Chondrocyte (in vitro differentiated cells): ENCODE data around the gene MYH14. TPM values are rescaled to one million over a fixed set of nuclear protein-coding genes. Genes with fewer than 3 reads are reported as not detected.

ENCODE experiments used
- DNase-seq: peaks from one replicate; pipeline ENCODE4 v3.0.0; 2021; ENCODE audit warnings: mixed read lengths, low spot score
- H3K27ac Mint-ChIP-seq: one replicate; pipeline ENCODE4 v1.8.0; 2021; ENCODE audit warnings: mild to moderate bottlenecking, moderate library complexity, mixed read lengths; ENCODE audit not compliant: unreplicated experiment
- H3K27me3 Mint-ChIP-seq: 2 replicates; pipeline ENCODE4 v1.8.0; 2021; ENCODE audit warnings: low read depth, mixed read lengths
- H3K36me3 Mint-ChIP-seq: 2 replicates; pipeline ENCODE4 v1.8.0; 2021; ENCODE audit warnings: low read depth, mixed read lengths
- H3K4me1 Mint-ChIP-seq: 2 replicates; pipeline ENCODE4 v1.8.0; 2021; ENCODE audit warnings: low read depth, mild to moderate bottlenecking, mixed read lengths
- H3K4me3 Mint-ChIP-seq: one replicate; pipeline ENCODE4 v1.8.0; 2021; ENCODE audit warnings: mild to moderate bottlenecking, moderate library complexity, mixed read lengths; ENCODE audit not compliant: unreplicated experiment
- H3K9me3 Mint-ChIP-seq: 2 replicates; pipeline ENCODE4 v1.8.0; 2021; ENCODE audit warnings: low read depth, mixed read lengths
- CTCF ChIP-seq: fragments of 200-600 bp; sonication (generic); IDR thresholded peaks from 2 replicates; pipeline ENCODE4 v1.5.0; 2021; ENCODE audit warnings: antibody characterized with exemption, mild to moderate bottlenecking, moderate library complexity
- total RNA-seq: library from RNA; stranded (reverse); gene quantifications from 3 replicates; pipeline ENCODE4 v1.2.1, GENCODE V29; 2021

MYH14 gene
- total RNA-seq, 1 donor from 2014 or later: 10.2 TPM

DNA sequence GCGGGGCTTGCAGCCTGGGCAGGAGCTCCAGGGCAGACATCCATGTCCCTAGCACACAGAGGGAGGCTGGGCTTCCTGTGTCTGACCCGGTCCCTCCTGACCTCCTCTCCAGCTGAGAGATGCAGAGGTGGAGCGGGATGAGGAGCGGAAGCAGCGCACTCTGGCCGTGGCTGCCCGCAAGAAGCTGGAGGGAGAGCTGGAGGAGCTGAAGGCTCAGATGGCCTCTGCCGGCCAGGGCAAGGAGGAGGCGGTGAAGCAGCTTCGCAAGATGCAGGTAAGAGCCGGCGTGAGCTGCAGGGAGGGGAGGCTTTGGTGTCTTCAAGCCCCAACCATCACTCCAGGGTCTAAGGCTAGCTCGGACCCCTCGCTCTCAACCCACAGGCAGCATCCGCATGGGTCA is 87.4 kb downstream of the MYH14 start:
- no peaks in the 10 kb centered on the region for H3K27me3 Mint-ChIP-seq
- H3K27ac Mint-ChIP-seq: no peak overlapping the region
- peaks cover 17% of the 10 kb centered on the region for H3K9me3 Mint-ChIP-seq
- no peak for TF ChIP-seq CTCF
- H3K4me1 Mint-ChIP-seq: no peaks in the 10 kb centered on the region
- peaks cover 19% of the 10 kb centered on the region for H3K36me3 Mint-ChIP-seq
- no peak for DNase-seq
- no peak overlapping the region for H3K4me3 Mint-ChIP-seq

DNA sequence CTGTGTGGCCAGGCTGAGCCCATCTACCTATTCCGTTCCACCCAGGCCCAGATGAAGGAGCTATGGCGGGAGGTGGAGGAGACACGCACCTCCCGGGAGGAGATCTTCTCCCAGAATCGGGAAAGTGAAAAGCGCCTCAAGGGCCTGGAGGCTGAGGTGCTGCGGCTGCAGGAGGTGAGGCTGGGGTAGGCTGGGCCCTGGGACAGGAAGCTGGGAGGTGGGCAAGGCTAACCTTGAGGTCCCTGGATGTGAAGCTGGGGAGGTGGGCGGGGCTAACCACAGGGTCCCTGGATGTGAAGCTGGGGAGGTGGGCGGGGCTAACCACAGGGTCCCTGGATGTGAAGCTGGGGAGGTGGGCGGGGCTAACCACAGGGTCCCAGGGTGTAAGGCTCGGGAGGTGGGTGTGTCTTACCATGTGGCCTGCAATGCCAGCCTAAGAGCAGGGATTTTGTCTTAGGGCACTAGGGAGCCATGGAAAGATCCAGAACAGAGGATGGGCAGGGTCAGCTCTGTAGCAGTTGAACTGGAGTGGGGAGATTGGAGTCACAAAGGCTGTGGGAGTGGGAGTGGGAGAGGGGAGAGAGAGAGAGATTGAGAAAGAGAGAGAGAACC is 88.9 kb downstream of the MYH14 start:
- no peaks in the 10 kb centered on the region for H3K27me3 Mint-ChIP-seq
- H3K4me1 Mint-ChIP-seq: no peaks in the 10 kb centered on the region
- no peak for TF ChIP-seq CTCF
- no peak for DNase-seq
- H3K36me3 Mint-ChIP-seq: peaks cover 16% of the 10 kb centered on the region
- H3K27ac Mint-ChIP-seq: no peak overlapping the region
- no peak overlapping the region for H3K4me3 Mint-ChIP-seq
- peaks cover 14% of the 10 kb centered on the region for H3K9me3 Mint-ChIP-seq

GRCh38 chr19:50293263-50294004 is 90.0 kb downstream of the MYH14 start:
- no peaks in the 10 kb centered on the region for H3K27me3 Mint-ChIP-seq
- H3K4me1 Mint-ChIP-seq: no peaks in the 10 kb centered on the region
- H3K9me3 Mint-ChIP-seq: peaks cover 5% of the 10 kb centered on the region
- no peak overlapping the region for H3K27ac Mint-ChIP-seq
- no peak overlapping the region for H3K4me3 Mint-ChIP-seq
- no peak for DNase-seq
- peaks cover 10% of the 10 kb centered on the region for H3K36me3 Mint-ChIP-seq
- no peak for TF ChIP-seq CTCF

GRCh38 chr19:50300051-50300450 is 96.6 kb downstream of the MYH14 start:
- H3K4me1 Mint-ChIP-seq: peaks cover 10% of the 10 kb centered on the region
- no peak for DNase-seq
- H3K9me3 Mint-ChIP-seq: no peaks in the 10 kb centered on the region
- peaks cover 1% of the 10 kb centered on the region for H3K36me3 Mint-ChIP-seq
- H3K27me3 Mint-ChIP-seq: peaks cover 5% of the 10 kb centered on the region
- no peak for TF ChIP-seq CTCF
- H3K27ac Mint-ChIP-seq: no peak overlapping the region
- H3K4me3 Mint-ChIP-seq: no peak overlapping the region

DNA sequence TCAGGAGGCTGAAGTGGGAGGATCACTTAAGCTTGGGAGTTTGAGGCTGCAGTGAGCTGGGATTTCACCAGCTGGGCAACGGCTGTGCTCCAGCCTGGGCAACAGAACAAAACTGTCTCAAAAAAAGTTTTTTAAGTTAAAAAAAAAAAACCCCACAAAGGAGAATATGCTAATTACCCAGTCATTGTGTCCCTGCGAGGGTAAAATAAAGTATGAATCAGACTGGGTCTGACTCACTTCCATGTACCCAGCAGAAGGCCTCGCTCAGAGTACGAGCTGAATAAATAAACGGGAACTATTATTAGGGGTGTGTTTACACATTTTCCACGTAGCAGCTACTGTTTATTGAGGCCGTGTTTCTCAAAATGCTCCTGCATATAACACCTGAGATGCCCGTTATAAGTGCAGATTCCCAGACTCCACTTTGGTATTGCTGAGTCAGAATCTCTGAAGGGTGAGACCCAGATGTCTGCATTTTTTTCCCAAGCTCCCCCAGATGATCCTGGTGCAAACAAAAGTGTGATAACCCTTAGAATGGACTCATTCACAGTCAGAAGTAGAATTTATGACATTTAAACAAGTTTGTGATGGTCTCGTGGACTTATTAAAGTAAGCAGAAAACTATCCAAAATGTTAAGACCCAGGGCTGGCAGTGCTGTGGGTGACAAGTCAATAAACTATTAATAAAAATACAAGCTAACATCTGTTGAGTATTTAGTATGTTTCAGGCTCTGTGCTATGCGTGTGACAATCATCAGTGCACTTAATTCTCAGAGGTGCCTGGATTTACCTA is 97.6 kb downstream of the MYH14 start:
- Mint-ChIP-seq H3K4me3 (no peak overlapping the region), H3K36me3 (peaks cover 1% of the 10 kb centered on the region), H3K27ac (peak overlapping the region; percentile 66), H3K27me3 (peaks cover 6% of the 10 kb centered on the region), H3K9me3 (no peaks in the 10 kb centered on the region), H3K4me1 (peaks cover 10% of the 10 kb centered on the region)
- no peak for TF ChIP-seq CTCF
- no peak for DNase-seq
